Peyer's patch (tissue), 4 donors: ENCODE measurements around the gene REV3L. TPM values are rescaled to one million over a fixed set of nuclear protein-coding genes. Genes with fewer than 3 reads are reported as not detected.

Source experiments
- DNase-seq, 3 donors: peaks; one replicate each; pipeline ENCODE4 v3.0.0-alpha.2; 2017 to 2019
- H3K27ac ChIP-seq, 4 donors: fragments of 200-600 bp; sonication (generic); one replicate each; pipeline ENCODE4 v1.5.1; 2016 to 2019
- H3K27me3 ChIP-seq, 2 donors: fragments of 200-600 bp; sonication (generic); one replicate each; pipeline ENCODE4 v1.5.1; 2019
- H3K36me3 ChIP-seq, 3 donors: fragments of 200-600 bp; sonication (generic); one replicate each; pipeline ENCODE4 v1.5.1; 2016 to 2019
- H3K4me1 ChIP-seq, 4 donors: fragments of 200-600 bp; sonication (generic); one replicate each; pipeline ENCODE4 v1.5.1; 2016 to 2019
- H3K4me3 ChIP-seq, 4 donors: fragments of 200-600 bp; sonication (generic); 1 replicate in 3 of 4; 2 replicates in 1 of 4; pipeline ENCODE4 v1.5.1; 2016 to 2019; ENCODE audit warnings: mild to moderate bottlenecking in 1 of 4
- H3K9me3 ChIP-seq, 4 donors: fragments of 200-600 bp; sonication (generic); one replicate each; pipeline ENCODE4 v1.5.1; 2016 to 2019; ENCODE audit warnings: mild to moderate bottlenecking in 1 of 4
- POLR2A ChIP-seq, 2 donors: fragments of 450-650 bp; IDR thresholded peaks; one replicate each; pipeline ENCODE4 v1.5.1; 2017; ENCODE audit warnings: antibody characterized with exemption in 2 of 2, mild to moderate bottlenecking in 2 of 2, moderate library complexity in 2 of 2
- total RNA-seq, 4 donors: library from RNA; depleted of rRNA; stranded (reverse); fragments of >200 nt; gene quantifications; one replicate each; pipeline ENCODE4 v1.1.0, GENCODE V29; 2016
- TF ChIP-seq, protein P1 (sequence below), 6 experiments: fragments of 450-650 bp in 4 of 6; fragments of 200-600 bp in 2 of 6; sonication (generic) in 1 of 6; IDR thresholded peaks; one replicate each; pipeline ENCODE4 v1.5.1; 2017 to 2019; ENCODE audit warnings: antibody characterized with exemption in 6 of 6, mild to moderate bottlenecking in 3 of 6, moderate library complexity in 1 of 6

Gene REV3L
- total RNA-seq, 4 donors from 2014 or later: 20.5 to 50.3 (median 38.0) TPM

DNA sequence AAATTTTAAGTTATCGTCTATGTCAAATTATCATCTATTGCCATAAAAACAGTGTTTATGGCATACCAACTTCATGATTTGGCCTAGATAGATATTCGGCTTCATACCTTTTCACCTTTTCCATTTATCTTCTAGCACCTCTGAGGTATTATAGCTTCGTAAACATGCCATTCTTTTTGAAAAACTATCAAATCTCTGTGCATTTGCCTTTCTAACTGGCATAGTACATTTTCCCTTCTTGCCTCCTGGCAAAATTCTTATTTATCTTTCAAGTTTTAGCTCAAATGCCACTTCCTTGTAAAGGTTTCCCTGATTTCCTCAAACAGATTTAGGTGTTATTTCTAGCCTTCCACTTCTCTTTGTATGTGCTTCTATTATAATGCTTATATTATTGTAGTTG is 7.0 kb upstream of the REV3L start:
- no peaks in the 10 kb centered on the region for H3K27me3 ChIP-seq
- H3K9me3 ChIP-seq: no peaks in the 10 kb centered on the region
- H3K4me3 ChIP-seq: no peak overlapping the region
- H3K4me1 ChIP-seq: peaks cover 0 to 4% (median 0%) of the 10 kb centered on the region in 4 donors
- H3K27ac ChIP-seq: no peak overlapping the region
- TF ChIP-seq POLR2A (IDR thresholded peaks at IDR 0.05): no peak
- TF ChIP-seq, protein P1, sequence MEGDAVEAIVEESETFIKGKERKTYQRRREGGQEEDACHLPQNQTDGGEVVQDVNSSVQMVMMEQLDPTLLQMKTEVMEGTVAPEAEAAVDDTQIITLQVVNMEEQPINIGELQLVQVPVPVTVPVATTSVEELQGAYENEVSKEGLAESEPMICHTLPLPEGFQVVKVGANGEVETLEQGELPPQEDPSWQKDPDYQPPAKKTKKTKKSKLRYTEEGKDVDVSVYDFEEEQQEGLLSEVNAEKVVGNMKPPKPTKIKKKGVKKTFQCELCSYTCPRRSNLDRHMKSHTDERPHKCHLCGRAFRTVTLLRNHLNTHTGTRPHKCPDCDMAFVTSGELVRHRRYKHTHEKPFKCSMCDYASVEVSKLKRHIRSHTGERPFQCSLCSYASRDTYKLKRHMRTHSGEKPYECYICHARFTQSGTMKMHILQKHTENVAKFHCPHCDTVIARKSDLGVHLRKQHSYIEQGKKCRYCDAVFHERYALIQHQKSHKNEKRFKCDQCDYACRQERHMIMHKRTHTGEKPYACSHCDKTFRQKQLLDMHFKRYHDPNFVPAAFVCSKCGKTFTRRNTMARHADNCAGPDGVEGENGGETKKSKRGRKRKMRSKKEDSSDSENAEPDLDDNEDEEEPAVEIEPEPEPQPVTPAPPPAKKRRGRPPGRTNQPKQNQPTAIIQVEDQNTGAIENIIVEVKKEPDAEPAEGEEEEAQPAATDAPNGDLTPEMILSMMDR (IDR thresholded peaks at IDR 0.05): no peak
- no peak for DNase-seq
- H3K36me3 ChIP-seq: no peaks in the 10 kb centered on the region

GRCh38 chr6:111487661-111488060 is 4.6 kb upstream of the REV3L start:
- no peaks in the 10 kb centered on the region for H3K36me3 ChIP-seq
- H3K4me3 ChIP-seq: no peak overlapping the region
- no peak for DNase-seq
- peaks cover 0 to 10% (median 0%) of the 10 kb centered on the region in 4 donors for H3K4me1 ChIP-seq
- no peaks in the 10 kb centered on the region for H3K9me3 ChIP-seq
- peak overlapping the region in 1 of 4 donors; percentile 38 for H3K27ac ChIP-seq
- TF ChIP-seq, protein P1 (IDR thresholded peaks at IDR 0.05): no peak
- TF ChIP-seq POLR2A (IDR thresholded peaks at IDR 0.05): no peak
- no peaks in the 10 kb centered on the region for H3K27me3 ChIP-seq

- Histone ChIP-seq H3K36me3 (no peaks in the 10 kb centered on the region), H3K4me3 (no peak overlapping the region), H3K27me3 (no peaks in the 10 kb centered on the region), H3K9me3 (no peaks in the 10 kb centered on the region), H3K27ac (peak overlapping the region in 1 of 4 donors; percentile 6), H3K4me1 (peaks cover 0 to 10% (median 0%) of the 10 kb centered on the region in 4 donors)
- no peak for DNase-seq
- no peak for TF ChIP-seq POLR2A (IDR thresholded peaks at IDR 0.05)
Observed at GRCh38 chr6:111486921-111487320, 3.9 kb upstream of the REV3L start.

DNA sequence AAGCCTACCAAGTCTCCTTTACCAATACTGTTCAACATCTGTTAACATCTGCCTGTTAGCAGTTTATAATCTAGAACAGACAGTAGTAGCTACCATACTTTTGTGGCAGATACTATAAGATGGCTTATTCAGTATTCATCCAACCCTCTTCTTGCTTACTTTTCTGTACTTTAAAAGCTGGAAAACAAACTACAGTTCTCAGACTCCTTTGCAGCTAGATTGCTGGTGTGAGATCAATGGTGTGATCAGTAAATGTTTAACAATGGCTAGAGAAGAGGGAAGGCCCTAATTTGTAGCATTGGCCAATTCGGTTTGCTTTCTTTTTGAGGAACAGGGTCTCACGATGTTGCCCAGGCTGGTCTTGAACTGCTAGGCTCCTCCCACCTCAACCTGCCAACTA is 3.5 kb upstream of the REV3L start:
- H3K4me1 ChIP-seq: peaks cover 0 to 10% (median under 1%) of the 10 kb centered on the region in 4 donors
- DNase-seq: no peak
- TF ChIP-seq, protein P1 (IDR thresholded peaks at IDR 0.05): no peak
- TF ChIP-seq POLR2A (IDR thresholded peaks at IDR 0.05): no peak
- H3K36me3 ChIP-seq: no peaks in the 10 kb centered on the region
- no peaks in the 10 kb centered on the region for H3K27me3 ChIP-seq
- H3K9me3 ChIP-seq: no peaks in the 10 kb centered on the region
- peak overlapping the region in 1 of 4 donors; percentile 6 for H3K27ac ChIP-seq
- no peak overlapping the region for H3K4me3 ChIP-seq

- no peaks in the 10 kb centered on the region for H3K27me3 ChIP-seq
- peak overlapping the region in 3 of 4 donors; percentile 6 to 99 (median 98) for H3K27ac ChIP-seq
- no peaks in the 10 kb centered on the region for H3K36me3 ChIP-seq
- no peak for TF ChIP-seq POLR2A (IDR thresholded peaks at IDR 0.05)
- TF ChIP-seq, protein P1 (IDR thresholded peaks at IDR 0.05): no peak
- DNase-seq: no peak
- H3K4me3 ChIP-seq: no peak overlapping the region
- no peaks in the 10 kb centered on the region for H3K9me3 ChIP-seq
- H3K4me1 ChIP-seq: peaks cover 0 to 10% (median 4%) of the 10 kb centered on the region in 4 donors
Observed at GRCh38 chr6:111485342-111485741, 2.3 kb upstream of the REV3L start.

- Histone ChIP-seq H3K36me3 (no peaks in the 10 kb centered on the region), H3K9me3 (no peaks in the 10 kb centered on the region), H3K4me3 (peak overlapping the region; percentile 80 to 88 (median 86)), H3K27me3 (no peaks in the 10 kb centered on the region), H3K4me1 (peaks cover 0 to 10% (median 4%) of the 10 kb centered on the region in 4 donors), H3K27ac (peak overlapping the region; percentile 98 to 99 (median 98))
- TF ChIP-seq, protein P1 (IDR thresholded peaks at IDR 0.05): no peak
- TF ChIP-seq POLR2A (IDR thresholded peaks at IDR 0.05): no peak
- no peak for DNase-seq
Observed at GRCh38 chr6:111484633-111484930, 1.6 kb upstream of the REV3L start.
